HepG2 (cell line): ENCODE results near the gene MAPRE3. TPM values are rescaled to one million over a fixed set of nuclear protein-coding genes. Genes with fewer than 3 reads are reported as not detected.

ENCODE experiments used
- AKAP8 ChIP-seq: sonication (generic); formaldehyde crosslinking; IDR thresholded peaks from 2 replicates; pipeline ENCODE4 v1.5.1; 2020; ENCODE audit warnings: mild to moderate bottlenecking, missing genetic modification reagents
- DR1 ChIP-seq: sonication (generic); formaldehyde crosslinking; IDR thresholded peaks from 2 replicates; pipeline ENCODE4 v1.8.0; 2021; ENCODE audit warnings: mild to moderate bottlenecking, missing genetic modification reagents, inconsistent platforms
- NCOA2 ChIP-seq: sonication (generic); formaldehyde crosslinking; IDR thresholded peaks from 2 replicates; pipeline ENCODE4 v1.8.0; 2022; ENCODE audit warnings: inconsistent platforms
- NR2C2 ChIP-seq: sonication (generic); formaldehyde crosslinking; IDR thresholded peaks from 2 replicates; pipeline ENCODE4 v1.4.0; 2020; ENCODE audit warnings: missing genetic modification reagents, mild to moderate bottlenecking, moderate library complexity, borderline replicate concordance
- RXRA ChIP-seq: sonication (generic); formaldehyde crosslinking; IDR thresholded peaks from 2 replicates; pipeline ENCODE4 v1.5.1; 2020; ENCODE audit warnings: missing genetic modification reagents
- TBP ChIP-seq: sonication (generic); formaldehyde crosslinking; IDR thresholded peaks from 2 replicates; pipeline ENCODE4 v1.5.0; 2020; ENCODE audit warnings: missing genetic modification reagents
- TOPORS ChIP-seq: sonication (generic); formaldehyde crosslinking; IDR thresholded peaks from 2 replicates; pipeline ENCODE4 v1.8.0; 2023; ENCODE audit warnings: mild to moderate bottlenecking, missing genetic modification reagents
- ZBTB8A ChIP-seq: sonication (generic); formaldehyde crosslinking; IDR thresholded peaks from 2 replicates; pipeline ENCODE4 v1.4.0; 2020; ENCODE audit warnings: mild to moderate bottlenecking, low read depth, missing genetic modification reagents, borderline replicate concordance
- ZNF496 ChIP-seq: sonication (generic); formaldehyde crosslinking; IDR thresholded peaks from 2 replicates; pipeline ENCODE4 v1.8.1; 2023; ENCODE audit warnings: mild to moderate bottlenecking, moderate library complexity, missing genetic modification reagents; ENCODE audit not compliant: insufficient replicate concordance
- ZNF546 ChIP-seq: sonication (generic); formaldehyde crosslinking; conservative IDR thresholded peaks from 2 replicates; pipeline ENCODE4 v1.8.1; 2023; ENCODE audit warnings: mild to moderate bottlenecking, missing genetic modification reagents
- ZNF557 ChIP-seq: sonication (generic); formaldehyde crosslinking; IDR thresholded peaks from 2 replicates; pipeline ENCODE4 v1.4.0; 2020; ENCODE audit warnings: missing genetic modification reagents
- polyA plus RNA-seq, 8 experiments: library from polyadenylated mRNA; depleted of rRNA in 3 of 8; stranded (reverse) in 7 of 8; unstranded in 1 of 8; fragments of >200 nt; fragmentation: Illumina TruSeq in 4 of 8; extraction: Trizol in 4 of 8; gene quantifications; 2 replicates each; pipeline versions ENCODE4 v1.2.1 to v1.2.3, GENCODE V29; 2011 to 2016; ENCODE audit warnings: low read depth in 4 of 8, missing spikeins in 1 of 8, mixed read lengths in 1 of 8; ENCODE audit not compliant: insufficient read depth in 1 of 8
- total RNA-seq, 5 experiments: library from RNA; depleted of rRNA; stranded (reverse); fragments of >200 nt; fragmentation: Illumina TruSeq; extraction: Trizol; gene quantifications; 2 replicates each; pipeline ENCODE4 v1.2.3, GENCODE V29; 2016; ENCODE audit warnings: low read depth in 1 of 5
- TF ChIP-seq, protein P1 (sequence below): sonication (generic); formaldehyde crosslinking; IDR thresholded peaks from 2 replicates; pipeline ENCODE4 v1.4.0; 2020; ENCODE audit warnings: missing genetic modification reagents
- TF ChIP-seq, protein P2 (sequence below): sonication (generic); formaldehyde crosslinking; IDR thresholded peaks from 2 replicates; pipeline ENCODE4 v1.5.0; 2020; ENCODE audit warnings: mild to moderate bottlenecking, missing genetic modification reagents, moderate library complexity
- TF ChIP-seq, protein P3 (sequence below): sonication (generic); formaldehyde crosslinking; conservative IDR thresholded peaks from 2 replicates; pipeline ENCODE4 v1.4.0; 2020; ENCODE audit warnings: missing genetic modification reagents
- TF ChIP-seq, protein P4 (sequence below): sonication (generic); formaldehyde crosslinking; IDR thresholded peaks from 2 replicates; pipeline ENCODE4 v1.4.0; 2020; ENCODE audit warnings: missing genetic modification reagents

MAPRE3 gene
- total and polyA plus RNA-seq, 2 of the 13 experiments (the other 11 are each of a cell fraction or from before 2014, with no cell fraction given) = 0.31 to 0.91 TPM

DNA sequence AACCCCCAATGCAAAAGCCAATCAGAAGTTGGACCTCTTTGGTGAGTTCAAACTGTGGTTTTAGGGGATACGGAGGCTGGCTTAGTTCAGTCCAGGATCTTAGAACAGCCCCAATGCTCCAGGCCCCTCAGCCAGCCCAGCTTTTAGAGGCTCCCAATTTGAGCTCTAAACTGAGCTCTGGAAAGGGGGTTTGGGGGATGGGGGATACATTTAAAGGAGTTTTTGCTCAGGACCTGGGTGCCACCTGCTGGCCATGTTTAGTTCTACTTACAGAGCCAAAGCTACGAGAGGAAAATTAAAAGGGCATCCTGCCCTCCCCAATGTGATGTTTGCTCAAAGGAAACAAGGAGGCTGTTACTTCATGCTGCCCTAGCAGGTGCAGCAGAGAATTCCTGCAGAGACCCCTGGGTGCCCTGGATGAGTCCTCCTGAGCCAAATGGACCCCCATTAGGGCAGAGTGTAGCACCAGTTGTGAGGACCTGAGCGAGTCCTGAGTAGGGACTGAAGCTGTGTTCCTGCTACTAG lies 46.4 kb downstream of the MAPRE3 start (continued):
- TF ChIP-seq ZNF557 (CRISPR knock-in tag) (no peak), ZNF546 (no peak), RXRA (CRISPR knock-in tag) (0 out of 2 replicates have a peak, but pooled peaks have one; percentile 13), ZBTB8A (no peak), DR1 (no peak), NR2C2 (no peak), TBP (no peak), NCOA2 (CRISPR knock-in tag) (no peak), AKAP8 (no peak), TOPORS (CRISPR knock-in tag) (no peak), ZNF496 (CRISPR knock-in tag) (no peak)
- TF ChIP-seq, protein P1, sequence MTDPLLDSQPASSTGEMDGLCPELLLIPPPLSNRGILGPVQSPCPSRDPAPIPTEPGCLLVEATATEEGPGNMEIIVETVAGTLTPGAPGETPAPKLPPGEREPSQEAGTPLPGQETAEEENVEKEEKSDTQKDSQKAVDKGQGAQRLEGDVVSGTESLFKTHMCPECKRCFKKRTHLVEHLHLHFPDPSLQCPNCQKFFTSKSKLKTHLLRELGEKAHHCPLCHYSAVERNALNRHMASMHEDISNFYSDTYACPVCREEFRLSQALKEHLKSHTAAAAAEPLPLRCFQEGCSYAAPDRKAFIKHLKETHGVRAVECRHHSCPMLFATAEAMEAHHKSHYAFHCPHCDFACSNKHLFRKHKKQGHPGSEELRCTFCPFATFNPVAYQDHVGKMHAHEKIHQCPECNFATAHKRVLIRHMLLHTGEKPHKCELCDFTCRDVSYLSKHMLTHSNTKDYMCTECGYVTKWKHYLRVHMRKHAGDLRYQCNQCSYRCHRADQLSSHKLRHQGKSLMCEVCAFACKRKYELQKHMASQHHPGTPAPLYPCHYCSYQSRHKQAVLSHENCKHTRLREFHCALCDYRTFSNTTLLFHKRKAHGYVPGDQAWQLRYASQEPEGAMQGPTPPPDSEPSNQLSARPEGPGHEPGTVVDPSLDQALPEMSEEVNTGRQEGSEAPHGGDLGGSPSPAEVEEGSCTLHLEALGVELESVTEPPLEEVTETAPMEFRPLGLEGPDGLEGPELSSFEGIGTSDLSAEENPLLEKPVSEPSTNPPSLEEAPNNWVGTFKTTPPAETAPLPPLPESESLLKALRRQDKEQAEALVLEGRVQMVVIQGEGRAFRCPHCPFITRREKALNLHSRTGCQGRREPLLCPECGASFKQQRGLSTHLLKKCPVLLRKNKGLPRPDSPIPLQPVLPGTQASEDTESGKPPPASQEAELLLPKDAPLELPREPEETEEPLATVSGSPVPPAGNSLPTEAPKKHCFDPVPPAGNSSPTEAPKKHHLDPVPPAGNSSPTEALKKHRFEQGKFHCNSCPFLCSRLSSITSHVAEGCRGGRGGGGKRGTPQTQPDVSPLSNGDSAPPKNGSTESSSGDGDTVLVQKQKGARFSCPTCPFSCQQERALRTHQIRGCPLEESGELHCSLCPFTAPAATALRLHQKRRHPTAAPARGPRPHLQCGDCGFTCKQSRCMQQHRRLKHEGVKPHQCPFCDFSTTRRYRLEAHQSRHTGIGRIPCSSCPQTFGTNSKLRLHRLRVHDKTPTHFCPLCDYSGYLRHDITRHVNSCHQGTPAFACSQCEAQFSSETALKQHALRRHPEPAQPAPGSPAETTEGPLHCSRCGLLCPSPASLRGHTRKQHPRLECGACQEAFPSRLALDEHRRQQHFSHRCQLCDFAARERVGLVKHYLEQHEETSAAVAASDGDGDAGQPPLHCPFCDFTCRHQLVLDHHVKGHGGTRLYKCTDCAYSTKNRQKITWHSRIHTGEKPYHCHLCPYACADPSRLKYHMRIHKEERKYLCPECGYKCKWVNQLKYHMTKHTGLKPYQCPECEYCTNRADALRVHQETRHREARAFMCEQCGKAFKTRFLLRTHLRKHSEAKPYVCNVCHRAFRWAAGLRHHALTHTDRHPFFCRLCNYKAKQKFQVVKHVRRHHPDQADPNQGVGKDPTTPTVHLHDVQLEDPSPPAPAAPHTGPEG = no peak
- TF ChIP-seq, protein P2, sequence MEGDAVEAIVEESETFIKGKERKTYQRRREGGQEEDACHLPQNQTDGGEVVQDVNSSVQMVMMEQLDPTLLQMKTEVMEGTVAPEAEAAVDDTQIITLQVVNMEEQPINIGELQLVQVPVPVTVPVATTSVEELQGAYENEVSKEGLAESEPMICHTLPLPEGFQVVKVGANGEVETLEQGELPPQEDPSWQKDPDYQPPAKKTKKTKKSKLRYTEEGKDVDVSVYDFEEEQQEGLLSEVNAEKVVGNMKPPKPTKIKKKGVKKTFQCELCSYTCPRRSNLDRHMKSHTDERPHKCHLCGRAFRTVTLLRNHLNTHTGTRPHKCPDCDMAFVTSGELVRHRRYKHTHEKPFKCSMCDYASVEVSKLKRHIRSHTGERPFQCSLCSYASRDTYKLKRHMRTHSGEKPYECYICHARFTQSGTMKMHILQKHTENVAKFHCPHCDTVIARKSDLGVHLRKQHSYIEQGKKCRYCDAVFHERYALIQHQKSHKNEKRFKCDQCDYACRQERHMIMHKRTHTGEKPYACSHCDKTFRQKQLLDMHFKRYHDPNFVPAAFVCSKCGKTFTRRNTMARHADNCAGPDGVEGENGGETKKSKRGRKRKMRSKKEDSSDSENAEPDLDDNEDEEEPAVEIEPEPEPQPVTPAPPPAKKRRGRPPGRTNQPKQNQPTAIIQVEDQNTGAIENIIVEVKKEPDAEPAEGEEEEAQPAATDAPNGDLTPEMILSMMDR (CRISPR knock-in tag) = peak; percentile 81
- TF ChIP-seq, protein P3, sequence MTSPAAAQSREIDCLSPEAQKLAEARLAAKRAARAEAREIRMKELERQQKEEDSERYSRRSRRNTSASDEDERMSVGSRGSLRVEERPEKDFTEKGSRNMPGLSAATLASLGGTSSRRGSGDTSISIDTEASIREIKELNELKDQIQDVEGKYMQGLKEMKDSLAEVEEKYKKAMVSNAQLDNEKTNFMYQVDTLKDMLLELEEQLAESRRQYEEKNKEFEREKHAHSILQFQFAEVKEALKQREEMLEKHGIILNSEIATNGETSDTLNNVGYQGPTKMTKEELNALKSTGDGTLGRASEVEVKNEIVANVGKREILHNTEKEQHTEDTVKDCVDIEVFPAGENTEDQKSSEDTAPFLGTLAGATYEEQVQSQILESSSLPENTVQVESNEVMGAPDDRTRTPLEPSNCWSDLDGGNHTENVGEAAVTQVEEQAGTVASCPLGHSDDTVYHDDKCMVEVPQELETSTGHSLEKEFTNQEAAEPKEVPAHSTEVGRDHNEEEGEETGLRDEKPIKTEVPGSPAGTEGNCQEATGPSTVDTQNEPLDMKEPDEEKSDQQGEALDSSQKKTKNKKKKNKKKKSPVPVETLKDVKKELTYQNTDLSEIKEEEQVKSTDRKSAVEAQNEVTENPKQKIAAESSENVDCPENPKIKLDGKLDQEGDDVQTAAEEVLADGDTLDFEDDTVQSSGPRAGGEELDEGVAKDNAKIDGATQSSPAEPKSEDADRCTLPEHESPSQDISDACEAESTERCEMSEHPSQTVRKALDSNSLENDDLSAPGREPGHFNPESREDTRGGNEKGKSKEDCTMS = no peak
- TF ChIP-seq, protein P4, sequence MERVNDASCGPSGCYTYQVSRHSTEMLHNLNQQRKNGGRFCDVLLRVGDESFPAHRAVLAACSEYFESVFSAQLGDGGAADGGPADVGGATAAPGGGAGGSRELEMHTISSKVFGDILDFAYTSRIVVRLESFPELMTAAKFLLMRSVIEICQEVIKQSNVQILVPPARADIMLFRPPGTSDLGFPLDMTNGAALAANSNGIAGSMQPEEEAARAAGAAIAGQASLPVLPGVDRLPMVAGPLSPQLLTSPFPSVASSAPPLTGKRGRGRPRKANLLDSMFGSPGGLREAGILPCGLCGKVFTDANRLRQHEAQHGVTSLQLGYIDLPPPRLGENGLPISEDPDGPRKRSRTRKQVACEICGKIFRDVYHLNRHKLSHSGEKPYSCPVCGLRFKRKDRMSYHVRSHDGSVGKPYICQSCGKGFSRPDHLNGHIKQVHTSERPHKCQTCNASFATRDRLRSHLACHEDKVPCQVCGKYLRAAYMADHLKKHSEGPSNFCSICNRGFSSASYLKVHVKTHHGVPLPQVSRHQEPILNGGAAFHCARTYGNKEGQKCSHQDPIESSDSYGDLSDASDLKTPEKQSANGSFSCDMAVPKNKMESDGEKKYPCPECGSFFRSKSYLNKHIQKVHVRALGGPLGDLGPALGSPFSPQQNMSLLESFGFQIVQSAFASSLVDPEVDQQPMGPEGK = peak; percentile 34; the same call in 1 of the 2 replicates
